ENCODE data around the gene CCDC28B.

The CCDC28B gene

GRCh38 chr1:32250893-32251716 is 50.7 kb downstream of the CCDC28B start, which contains the start of gene LCK:
LCK (plus strand) TSS chr1:32251265; CDS start chr1:32274330, 23,065 bp downstream.
- DNase-seq (ENCODE audit: low read depth in 2 of 2, low spot score in 1 of 2): peak in 1 of 2 donors; percentile 43
